BJ (cell line): Measurements from ENCODE around the gene C1orf159. TPM values are rescaled to one million over a fixed set of nuclear protein-coding genes. Genes with fewer than 3 reads are reported as not detected.
"Not testable (repeated sequence)": the region's sequence is repeated elsewhere in the genome, so short reads cannot be mapped to it uniquely, and the experiment has no call there.

Experiments
- CTCF ChIA-PET: fragments of 350-600 bp; formaldehyde crosslinking; extraction: SDS; loops from one replicate; lab custom pipeline; 2021; ENCODE audit warnings: antibody characterized with exemption, inconsistent platforms; lab: Yijun Ruan, JAX
- POLR2A ChIA-PET: fragments of 300-600 bp; sonication (Branson Sonifier 250); formaldehyde crosslinking; extraction: SDS; loops from one replicate; lab custom pipeline; 2021; ENCODE audit warnings: antibody characterized with exemption; lab: Charles Lee
- DNase-seq: peaks from one replicate; pipeline ENCODE4 v3.0.0-alpha.2; 2011; ENCODE audit warnings: low read depth
- H3K27me3 ChIP-seq: 2 replicates; pipeline ENCODE4 v1.6.0; 2011; ENCODE audit warnings: low read length; ENCODE audit not compliant: control insufficient read depth, insufficient read depth
- H3K36me3 ChIP-seq: 2 replicates; pipeline ENCODE4 v1.5.1; 2011; ENCODE audit warnings: low read length; ENCODE audit not compliant: control insufficient read depth, insufficient read depth
- H3K4me3 ChIP-seq: 2 replicates; pipeline ENCODE4 v1.5.1; 2011; ENCODE audit warnings: low read depth, mild to moderate bottlenecking, control low read depth, low read length
- CTCF ChIP-seq: IDR thresholded peaks from 2 replicates; pipeline ENCODE4 v1.5.1; 2011; ENCODE audit warnings: low read depth, mild to moderate bottlenecking, control low read depth, inconsistent platforms, low read length, moderate library complexity; ENCODE audit not compliant: insufficient read depth
- polyA plus RNA-seq: library from polyadenylated mRNA; depleted of rRNA; stranded (reverse); fragments of >200 nt; gene quantifications from 2 replicates; pipeline ENCODE4 v1.2.3, GENCODE V29; 2011

The C1orf159 gene
- polyA plus RNA-seq, 1 experiment, result 8.9 TPM

GRCh38 chr1:1080122-1080757, 35.6 kb downstream of the C1orf159 start:
- peak; percentile 17 for DNase-seq
- Histone ChIP-seq H3K36me3 (peaks cover 2% of the 10 kb centered on the region; the same call in 1 of the 2 replicates), H3K27me3 (no peaks in the 10 kb centered on the region), H3K4me3 (no peak overlapping the region)
- ChIA-PET POLR2A (no interaction called here), CTCF (interaction anchor here (1.2 to 1.7 kb wide), 3 partner anchors 14 to 78 kb away, joined by 3 to 6 read pairs (median 3); no protein-coding TSS in a partner anchor)
- no peak for TF ChIP-seq CTCF

- H3K4me3 ChIP-seq, result no peak overlapping the region
- H3K27me3 ChIP-seq, result no peaks in the 10 kb centered on the region; the same call in 1 of the 2 replicates
- DNase-seq, result peak; percentile 77
- ChIA-PET POLR2A (no interaction called here), CTCF (interaction anchor here (0.5 to 1.7 kb wide), 5 partner anchors 14 to 242 kb away, joined by 3 to 6 read pairs (median 3); no protein-coding TSS in a partner anchor)
- peaks cover 2% of the 10 kb centered on the region; the same call in 1 of the 2 replicates for H3K36me3 ChIP-seq
- TF ChIP-seq CTCF, result no peak
Measured at GRCh38 chr1:1079408-1080121, 36.3 kb downstream of the C1orf159 start.

- H3K36me3 ChIP-seq, H3K27me3 ChIP-seq, POLR2A ChIA-PET, CTCF ChIA-PET, DNase-seq, H3K4me3 ChIP-seq: not testable (repeated sequence)
Measured at GRCh38 chr1:1077396-1077795, 38.5 kb downstream of the C1orf159 start.

GRCh38 chr1:1075148-1075935, 40.5 kb downstream of the C1orf159 start:
- no peak for TF ChIP-seq CTCF
- DNase-seq, result no peak
- Histone ChIP-seq H3K36me3 (no peaks in the 10 kb centered on the region), H3K4me3 (no peak overlapping the region), H3K27me3 (no peaks in the 10 kb centered on the region; the same call in 1 of the 2 replicates)
- POLR2A ChIA-PET, result no interaction called here
- CTCF ChIA-PET, result interaction anchor here (0.7 to 1.4 kb wide), 2 partner anchors 11 to 91 kb away, joined by 4 to 7 read pairs; no protein-coding TSS in a partner anchor

- CTCF ChIA-PET, result interaction anchor here (0.7 to 1.4 kb wide), 2 partner anchors 11 to 90 kb away, joined by 4 to 7 read pairs; no protein-coding TSS in a partner anchor
- Histone ChIP-seq H3K36me3 (no peaks in the 10 kb centered on the region), H3K4me3 (no peak overlapping the region), H3K27me3 (no peaks in the 10 kb centered on the region; the same call in 1 of the 2 replicates)
- no peak for TF ChIP-seq CTCF
- POLR2A ChIA-PET, result no interaction called here
- no peak for DNase-seq
Measured at GRCh38 chr1:1074631-1075147, 41.2 kb downstream of the C1orf159 start.
